Measurements from ENCODE around the gene GRXCR1.

DNA sequence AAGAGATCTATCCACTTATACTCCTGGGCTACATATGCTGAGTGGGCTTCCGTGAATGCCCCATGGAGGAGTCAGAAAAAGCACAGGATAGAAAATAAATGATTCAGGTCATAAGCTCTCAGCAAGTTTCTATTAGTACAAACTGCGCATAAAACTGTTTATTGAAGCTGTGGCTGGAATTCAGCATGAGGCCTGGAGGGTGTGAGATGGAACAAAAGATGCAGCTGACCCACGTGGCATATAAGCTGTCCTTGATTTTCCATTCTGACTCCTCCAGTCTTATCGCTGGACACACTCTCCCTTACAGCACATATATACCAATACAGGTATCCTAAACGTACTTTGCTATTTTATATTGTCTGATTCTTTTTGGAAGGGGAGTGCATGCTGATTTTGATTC lies 17.9 kb downstream of the GRXCR1 start:
- TF ChIP-seq, protein P1, sequence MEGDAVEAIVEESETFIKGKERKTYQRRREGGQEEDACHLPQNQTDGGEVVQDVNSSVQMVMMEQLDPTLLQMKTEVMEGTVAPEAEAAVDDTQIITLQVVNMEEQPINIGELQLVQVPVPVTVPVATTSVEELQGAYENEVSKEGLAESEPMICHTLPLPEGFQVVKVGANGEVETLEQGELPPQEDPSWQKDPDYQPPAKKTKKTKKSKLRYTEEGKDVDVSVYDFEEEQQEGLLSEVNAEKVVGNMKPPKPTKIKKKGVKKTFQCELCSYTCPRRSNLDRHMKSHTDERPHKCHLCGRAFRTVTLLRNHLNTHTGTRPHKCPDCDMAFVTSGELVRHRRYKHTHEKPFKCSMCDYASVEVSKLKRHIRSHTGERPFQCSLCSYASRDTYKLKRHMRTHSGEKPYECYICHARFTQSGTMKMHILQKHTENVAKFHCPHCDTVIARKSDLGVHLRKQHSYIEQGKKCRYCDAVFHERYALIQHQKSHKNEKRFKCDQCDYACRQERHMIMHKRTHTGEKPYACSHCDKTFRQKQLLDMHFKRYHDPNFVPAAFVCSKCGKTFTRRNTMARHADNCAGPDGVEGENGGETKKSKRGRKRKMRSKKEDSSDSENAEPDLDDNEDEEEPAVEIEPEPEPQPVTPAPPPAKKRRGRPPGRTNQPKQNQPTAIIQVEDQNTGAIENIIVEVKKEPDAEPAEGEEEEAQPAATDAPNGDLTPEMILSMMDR (conservative IDR thresholded peaks at IDR 0.05; ENCODE audit: low read depth, low read length): no peak
- no peak for TF ChIP-seq RAD21 (IDR thresholded peaks at IDR 0.05; ENCODE audit: low read length)
- TF ChIP-seq MAFK (IDR thresholded peaks at IDR 0.05; ENCODE audit: low read depth, low read length): no peak
- no peak for TF ChIP-seq CEBPB (IDR thresholded peaks at IDR 0.05; ENCODE audit: low read depth, low read length)
- no peak for TF ChIP-seq POLR2A (IDR thresholded peaks at IDR 0.05; ENCODE audit: low read depth, low read length)
- no peak for TF ChIP-seq MAZ (IDR thresholded peaks at IDR 0.05; ENCODE audit: borderline replicate concordance, low read depth, low read length)
- TF ChIP-seq, protein P2, sequence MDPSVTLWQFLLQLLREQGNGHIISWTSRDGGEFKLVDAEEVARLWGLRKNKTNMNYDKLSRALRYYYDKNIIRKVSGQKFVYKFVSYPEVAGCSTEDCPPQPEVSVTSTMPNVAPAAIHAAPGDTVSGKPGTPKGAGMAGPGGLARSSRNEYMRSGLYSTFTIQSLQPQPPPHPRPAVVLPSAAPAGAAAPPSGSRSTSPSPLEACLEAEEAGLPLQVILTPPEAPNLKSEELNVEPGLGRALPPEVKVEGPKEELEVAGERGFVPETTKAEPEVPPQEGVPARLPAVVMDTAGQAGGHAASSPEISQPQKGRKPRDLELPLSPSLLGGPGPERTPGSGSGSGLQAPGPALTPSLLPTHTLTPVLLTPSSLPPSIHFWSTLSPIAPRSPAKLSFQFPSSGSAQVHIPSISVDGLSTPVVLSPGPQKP (IDR thresholded peaks at IDR 0.05; ENCODE audit: borderline replicate concordance, low read depth, low read length): no peak
- no peak for TF ChIP-seq SMC3 (IDR thresholded peaks at IDR 0.05; ENCODE audit: low read depth, low read length)

All from IMR-90 (cell line).